Activated CD4-positive, alpha-beta T cell treated with anti-CD3 and anti-CD28 coated beads, Interleukin-2, Interleukin-4, amounts not matched to agents 100 ng/mL and 50 ng/mL, durations not matched to agents 16 hours and 8 hours (primary cell): ENCODE data around the gene DNAJC5.

Experiments used
- DNase-seq: peaks from one replicate; pipeline ENCODE4 v3.0.0-alpha.2; 2020; ENCODE audit warnings: low spot score

The DNAJC5 gene

GRCh38 chr20:63980806-63981728 lies 86.1 kb downstream of the DNAJC5 start, which contains the start of gene PRPF6:
PRPF6 (plus strand) TSS chr20:63981132; CDS start chr20:63981246, 114 bp downstream.
- DNase-seq, result peak; percentile 97

GRCh38 chr20:63982937-63983336 lies 88.0 kb downstream of the DNAJC5 start:
- DNase-seq, result no peak
